HepG2 (cell line): ENCODE data around the gene MAN1B1. TPM values are rescaled to one million over a fixed set of nuclear protein-coding genes. Genes with fewer than 3 reads are reported as not detected.
A peak's percentile ranks its signal among the peaks of the same experiment; 100 is the strongest.

Experiments
- ATAC-seq: fragments of 200-7000 bp; cut with Tn5 transposase; 3 replicates; pipeline ENCODE4 v1.9.1; 2020; ENCODE audit warnings: mild to moderate bottlenecking, moderate library complexity
- BruUV-seq: library from RNA; stranded (reverse); fragments of 400-500 nt; replicated peaks from 2 replicates; lab custom pipeline; 2021; lab: Mats Ljungman, UMichigan
- CTCF ChIA-PET: fragments of 300-600 bp; formaldehyde crosslinking; extraction: SDS; loops from one replicate; lab custom pipeline; 2021; ENCODE audit warnings: low total read pairs, inconsistent platforms, low intra/inter-chr PET ratio; lab: Yijun Ruan, JAX
- POLR2A ChIA-PET: fragments of 350-600 bp; sonication (Branson Sonifier 250); formaldehyde crosslinking; loops from one replicate; lab custom pipeline; 2020; ENCODE audit warnings: antibody characterized with exemption, inconsistent platforms; lab: Yijun Ruan, JAX
- DNase-seq: peaks from one replicate; pipeline ENCODE4 v3.0.0-alpha.2; 2015; ENCODE audit warnings: low spot score
- FAIRE-seq: peaks from 3 replicates; lab custom pipeline; 2011; peaks lifted over from hg19 to GRCh38; lab: Jason Lieb, UNC
- H2AFZ ChIP-seq: one replicate; pipeline ENCODE4 v1.6.1; 2011; ENCODE audit warnings: low read length, inconsistent platforms
- H3K27ac ChIP-seq: fragments of 300-600 bp; 3 replicates; pipeline ENCODE4 v1.8.0; 2011; ENCODE audit warnings: mixed run types, mild to moderate bottlenecking, mixed read lengths, low read length, inconsistent platforms; ENCODE audit not compliant: insufficient read depth; ENCODE audit errors: extremely low read length
- H3K27me3 ChIP-seq, 2 experiments: fragments of 200-600 bp in 1 of 2; 2 replicates in 1 of 2; 3 replicates in 1 of 2; pipeline versions ENCODE4 v1.6.0 to v1.8.0; 2011; ENCODE audit warnings: low read length in 2 of 2, mild to moderate bottlenecking in 2 of 2, moderate library complexity in 2 of 2, inconsistent platforms in 1 of 2; ENCODE audit not compliant: insufficient read depth in 2 of 2, control insufficient read depth in 1 of 2
- H3K36me3 ChIP-seq, 2 experiments: fragments of 200-600 bp in 1 of 2; replicated peaks in 1 of 2; 2 replicates in 1 of 2; 3 replicates in 1 of 2; pipeline versions ENCODE4 v1.5.1 to v1.8.0; 2011; ENCODE audit warnings: low read length in 2 of 2, inconsistent platforms in 1 of 2; ENCODE audit not compliant: insufficient read depth in 2 of 2, control insufficient read depth in 1 of 2
- H3K4me1 ChIP-seq: 2 replicates; pipeline ENCODE4 v1.5.1; 2012; ENCODE audit warnings: low read length, inconsistent platforms; ENCODE audit not compliant: insufficient read depth
- H3K4me2 ChIP-seq: 2 replicates; pipeline ENCODE4 v1.6.0; 2011; ENCODE audit warnings: low read depth, low read length, inconsistent platforms
- H3K4me3 ChIP-seq, 3 experiments: fragments of 200-600 bp in 1 of 3; sonication (generic), shearing (Covaris generic) in 1 of 3; replicated peaks in 1 of 3; 2 replicates each; pipeline ENCODE4 v1.5.1; 2011 to 2016; ENCODE audit warnings: low read length in 3 of 3, inconsistent platforms in 2 of 3, low read depth in 2 of 3, mild to moderate bottlenecking in 2 of 3, control low read depth in 1 of 3, mixed read lengths in 1 of 3; ENCODE audit not compliant: insufficient read depth in 1 of 3
- H3K79me2 ChIP-seq: one replicate; pipeline ENCODE4 v1.6.1; 2011; ENCODE audit warnings: low read length, inconsistent platforms; ENCODE audit not compliant: insufficient read depth
- H3K9ac ChIP-seq: 2 replicates; pipeline ENCODE4 v1.6.0; 2011; ENCODE audit warnings: mild to moderate bottlenecking, low read depth, low read length, inconsistent platforms; ENCODE audit not compliant: insufficient read depth
- H3K9me3 ChIP-seq: 2 replicates; pipeline ENCODE4 v1.5.1; 2012; ENCODE audit warnings: mild to moderate bottlenecking, low read length
- H4K20me1 ChIP-seq: 2 replicates; pipeline ENCODE4 v1.6.0; 2011; ENCODE audit warnings: inconsistent platforms, mild to moderate bottlenecking, low read length, moderate library complexity; ENCODE audit not compliant: insufficient read depth
- CAMTA2 ChIP-seq: sonication (generic); formaldehyde crosslinking; IDR thresholded peaks from 2 replicates; pipeline ENCODE4 v1.4.0; 2020; ENCODE audit warnings: mild to moderate bottlenecking, missing genetic modification reagents, borderline replicate concordance
- HIC2 ChIP-seq: sonication (generic); formaldehyde crosslinking; IDR thresholded peaks from 2 replicates; pipeline ENCODE4 v1.9.0; 2022; ENCODE audit warnings: low read depth, missing genetic modification reagents
- HNF1B ChIP-seq: sonication (generic); formaldehyde crosslinking; IDR thresholded peaks from 2 replicates; pipeline ENCODE4 v1.5.1; 2020; ENCODE audit warnings: mild to moderate bottlenecking, moderate library complexity, missing genetic modification reagents
- HNRNPH1 ChIP-seq: fragments of 200-400 bp; formaldehyde crosslinking; optimal IDR thresholded peaks from 2 replicates; pipeline ENCODE3; 2017; ENCODE audit warnings: mild to moderate bottlenecking, low read depth, low read length
- ZHX2 ChIP-seq, 2 experiments: sonication (generic) in 1 of 2; formaldehyde crosslinking in 1 of 2; IDR thresholded peaks; 2 replicates each; pipeline versions ENCODE4 v1.6.1 to v1.9.0; 2014 to 2022; ENCODE audit warnings: antibody characterized with exemption in 1 of 2, borderline replicate concordance in 1 of 2, inconsistent platforms in 1 of 2, low read depth in 1 of 2, missing genetic modification reagents in 1 of 2
- ZNF687 ChIP-seq: sonication (generic); formaldehyde crosslinking; IDR thresholded peaks from 2 replicates; pipeline ENCODE4 v1.5.1; 2020; ENCODE audit warnings: mild to moderate bottlenecking, missing genetic modification reagents, moderate library complexity
- WGBS: methylation state at CpG from one replicate; pipeline ENCODE4 v1.1.6; 2017; ENCODE audit warnings: low lambda C conversion rate; 5-methylcytosine and 5-hydroxymethylcytosine counted together
- in situ Hi-C: cut with HindIII; loops from 2 replicates; pipeline ENCODE4 v1.10.0; 2017; ENCODE audit warnings: low pct_unique_long_range_greater_than_20kb; ENCODE audit not compliant: extremely low pct_ligation_motif_present
- intact Hi-C: fragments of 100-400 bp; cut with micrococcal nuclease; formaldehyde crosslinking; loops from one replicate; pipeline ENCODE4 v1.10.0; 2022; ENCODE audit not compliant: unreplicated experiment
- polyA plus RNA-seq, 8 experiments: library from polyadenylated mRNA; depleted of rRNA in 3 of 8; stranded (reverse) in 7 of 8; unstranded in 1 of 8; fragments of >200 nt; fragmentation: Illumina TruSeq in 4 of 8; extraction: Trizol in 4 of 8; gene quantifications; 2 replicates each; pipeline versions ENCODE4 v1.2.1 to v1.2.3, GENCODE V29; 2011 to 2016; ENCODE audit warnings: low read depth in 4 of 8, missing spikeins in 1 of 8, mixed read lengths in 1 of 8; ENCODE audit not compliant: insufficient read depth in 1 of 8
- total RNA-seq, 5 experiments: library from RNA; depleted of rRNA; stranded (reverse); fragments of >200 nt; fragmentation: Illumina TruSeq; extraction: Trizol; gene quantifications; 2 replicates each; pipeline ENCODE4 v1.2.3, GENCODE V29; 2016; ENCODE audit warnings: low read depth in 1 of 5

Gene MAN1B1
- total and polyA plus RNA-seq, 2 of the 13 experiments (the other 11 are each of a cell fraction or from before 2014, with no cell fraction given), result 48.9 to 59.5 TPM

DNA sequence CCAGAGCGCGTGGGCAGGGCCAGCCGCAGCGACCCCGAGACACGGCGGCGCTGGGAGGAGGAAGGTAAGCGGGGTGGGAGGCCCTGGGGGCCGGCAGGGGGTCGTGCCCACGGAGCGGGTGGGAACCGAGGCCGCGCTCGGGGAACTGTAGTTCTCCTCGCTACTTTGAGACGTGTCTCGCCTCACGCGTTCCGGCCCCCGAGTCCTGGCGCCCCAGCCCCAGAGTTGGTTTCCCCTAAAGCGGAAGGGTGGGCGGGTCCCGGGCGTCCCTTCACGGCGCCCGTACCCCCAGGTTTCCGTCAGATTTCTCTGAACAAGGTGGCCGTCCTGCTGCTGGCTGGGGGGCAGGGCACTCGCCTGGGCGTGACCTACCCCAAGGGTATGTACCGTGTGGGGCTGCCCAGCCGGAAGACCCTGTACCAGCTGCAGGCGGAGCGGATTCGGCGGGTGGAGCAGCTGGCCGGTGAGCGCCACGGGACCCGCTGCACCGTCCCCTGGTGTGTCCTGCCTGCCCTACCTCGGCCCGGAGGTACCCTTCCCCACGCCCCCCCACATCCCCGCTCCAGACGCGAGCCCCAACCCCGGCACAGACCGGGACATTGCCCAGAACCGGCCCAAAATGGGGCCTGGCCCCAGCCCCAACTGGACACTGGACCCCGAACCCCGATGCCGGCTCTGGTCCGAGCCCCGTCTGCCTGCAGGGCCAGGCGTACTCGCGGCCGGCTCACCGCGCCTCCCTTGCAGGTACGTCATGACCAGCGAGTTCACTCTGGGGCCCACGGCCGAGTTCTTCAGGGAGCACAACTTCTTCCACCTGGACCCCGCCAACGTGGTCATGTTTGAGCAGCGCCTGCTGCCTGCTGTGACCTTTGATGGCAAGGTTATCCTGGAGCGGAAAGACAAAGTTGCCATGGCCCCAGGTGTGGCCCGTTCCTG is 8.8 kb upstream of the MAN1B1 start:
- 65% methylated on average over 16 of the region's 76 CpGs for WGBS
- TSS peak; percentile 41 for BruUV-seq
- intact Hi-C loops (no loop called here), in situ Hi-C loops (no loop called here)
- Histone ChIP-seq H3K79me2 (no peaks in the 10 kb centered on the region), H4K20me1 (no peaks in the 10 kb centered on the region), H3K4me1 (peaks cover 46% of the 10 kb centered on the region), H3K27ac (no peak overlapping the region), H3K4me3 (peak overlapping the region; percentile 64 to 85 (median 76); a peak in 5 of 6 replicates), H3K4me2 (peak overlapping the region; percentile 83), H3K9me3 (no peaks in the 10 kb centered on the region), H3K27me3 (no peaks in the 10 kb centered on the region), H3K36me3 (peaks cover 9 to 16% of the 10 kb centered on the region in 2 experiments; a peak in 4 of 5 replicates), H2AFZ (no peak overlapping the region), H3K9ac (peak overlapping the region; percentile 69)
- ChIA-PET CTCF (no interaction called here), POLR2A (interaction anchor here (1.0 to 2.9 kb wide), 4 partner anchors 8 to 162 kb away, joined by 4 to 30 read pairs (median 6); partner anchors contain the start of genes MAN1B1, NPDC1 and TUBB4B)
- ATAC-seq, result no peak; the same call in 2 of the 3 replicates
- FAIRE-seq, result no peak
- DNase-seq, result no peak
- 0 out of 2 replicates have a peak, but pooled peaks have one; percentile 9 for TF ChIP-seq HNF1B
- 0 out of 2 replicates have a peak, but pooled peaks have one; percentile 12 for TF ChIP-seq CAMTA2 (CRISPR knock-in tag)
- TF ChIP-seq HIC2, result no peak
- no peak for TF ChIP-seq HNRNPH1
- peak; percentile 48; the same call in 1 of the 2 replicates for TF ChIP-seq ZNF687 (CRISPR knock-in tag)
- no peak for TF ChIP-seq ZHX2 (IDR thresholded peaks at IDR 0.05; ENCODE audit: low read depth)
- TF ChIP-seq ZHX2 (CRISPR knock-in tag; IDR thresholded peaks at IDR 0.05; ENCODE audit: borderline replicate concordance), result no peak
